ENCODE measurements around the gene NDEL1. TPM values are rescaled to one million over a fixed set of nuclear protein-coding genes. Genes with fewer than 3 reads are reported as not detected.

The NDEL1 gene
- total RNA-seq, 1 donor from 2014 or later = 33.4 TPM

DNA sequence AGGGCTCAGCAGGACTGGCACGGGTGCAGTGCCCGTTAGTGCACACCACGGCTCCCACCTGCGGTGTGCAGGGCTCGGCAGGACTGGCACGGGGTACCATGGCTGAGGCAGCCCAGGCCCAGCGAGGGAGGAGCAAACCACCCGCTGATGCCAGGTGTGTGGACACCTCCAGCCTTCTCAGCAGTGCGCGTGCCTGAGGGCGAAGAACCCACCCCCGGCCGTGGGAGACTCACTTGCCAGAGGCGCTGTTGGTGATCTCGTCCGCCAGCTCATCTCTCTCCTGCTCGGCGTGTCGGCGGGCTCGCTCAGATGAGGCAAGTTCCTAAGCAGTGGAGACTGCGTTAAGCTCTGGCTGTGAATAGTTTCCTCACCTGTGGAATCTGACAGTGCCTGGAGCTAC, 45.4 kb downstream of the NDEL1 start:
- no peak overlapping the region for H3K4me3 ChIP-seq (ENCODE audit: low read depth, low read length)
- TF ChIP-seq, protein P1, sequence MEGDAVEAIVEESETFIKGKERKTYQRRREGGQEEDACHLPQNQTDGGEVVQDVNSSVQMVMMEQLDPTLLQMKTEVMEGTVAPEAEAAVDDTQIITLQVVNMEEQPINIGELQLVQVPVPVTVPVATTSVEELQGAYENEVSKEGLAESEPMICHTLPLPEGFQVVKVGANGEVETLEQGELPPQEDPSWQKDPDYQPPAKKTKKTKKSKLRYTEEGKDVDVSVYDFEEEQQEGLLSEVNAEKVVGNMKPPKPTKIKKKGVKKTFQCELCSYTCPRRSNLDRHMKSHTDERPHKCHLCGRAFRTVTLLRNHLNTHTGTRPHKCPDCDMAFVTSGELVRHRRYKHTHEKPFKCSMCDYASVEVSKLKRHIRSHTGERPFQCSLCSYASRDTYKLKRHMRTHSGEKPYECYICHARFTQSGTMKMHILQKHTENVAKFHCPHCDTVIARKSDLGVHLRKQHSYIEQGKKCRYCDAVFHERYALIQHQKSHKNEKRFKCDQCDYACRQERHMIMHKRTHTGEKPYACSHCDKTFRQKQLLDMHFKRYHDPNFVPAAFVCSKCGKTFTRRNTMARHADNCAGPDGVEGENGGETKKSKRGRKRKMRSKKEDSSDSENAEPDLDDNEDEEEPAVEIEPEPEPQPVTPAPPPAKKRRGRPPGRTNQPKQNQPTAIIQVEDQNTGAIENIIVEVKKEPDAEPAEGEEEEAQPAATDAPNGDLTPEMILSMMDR (conservative IDR thresholded peaks at IDR 0.05; ENCODE audit: low read depth, low read length) = no peak
- DNase-seq (ENCODE audit: low read depth) = no peak

- TF ChIP-seq, protein P1 (conservative IDR thresholded peaks at IDR 0.05; ENCODE audit: low read depth, low read length) = no peak
- no peak overlapping the region for H3K4me3 ChIP-seq (ENCODE audit: low read depth, low read length)
- DNase-seq (ENCODE audit: low read depth) = no peak
Observed at GRCh38 chr17:8481703-8482102, 46.0 kb downstream of the NDEL1 start.

DNA sequence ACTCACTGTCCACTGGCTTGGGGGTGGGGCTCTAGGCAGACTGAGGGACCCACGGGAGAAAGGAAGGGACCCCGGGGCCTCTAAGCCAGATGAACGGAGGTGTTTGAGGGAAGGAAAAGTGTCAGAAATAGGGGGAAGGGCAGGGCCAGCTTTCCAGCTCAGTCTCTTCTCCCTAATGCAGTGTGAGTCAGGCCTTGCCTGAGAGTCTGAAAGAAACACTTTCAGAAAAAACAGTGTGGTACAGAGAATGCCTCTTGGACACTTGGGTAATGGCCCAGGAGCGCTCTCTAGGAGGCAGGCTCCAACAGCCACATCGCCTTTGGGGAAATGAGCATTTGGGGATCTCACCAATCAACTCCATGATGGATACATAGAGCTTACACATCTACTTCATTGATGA, 46.9 kb downstream of the NDEL1 start:
- no peak overlapping the region for H3K4me3 ChIP-seq (ENCODE audit: low read depth, low read length)
- TF ChIP-seq, protein P1 (conservative IDR thresholded peaks at IDR 0.05; ENCODE audit: low read depth, low read length) = no peak
- DNase-seq (ENCODE audit: low read depth) = no peak

DNA sequence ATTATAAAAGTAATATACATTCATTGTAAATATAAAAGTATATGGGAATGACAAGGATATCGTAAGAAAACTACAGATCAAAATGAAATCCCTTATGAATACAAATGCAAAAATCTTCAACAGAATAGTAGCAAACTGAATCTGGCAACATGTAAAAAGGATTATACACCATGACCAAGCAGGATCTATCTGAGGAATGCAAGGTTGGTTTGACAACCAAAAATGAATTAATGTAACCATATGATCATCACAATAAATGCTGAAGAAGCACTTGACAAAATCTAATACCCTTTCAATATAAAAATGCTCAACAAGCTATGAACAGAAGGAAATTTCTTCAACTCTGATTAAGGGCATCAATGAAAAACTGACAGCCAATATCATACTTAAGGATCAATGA, 48.8 kb downstream of the NDEL1 start:
- H3K4me3 ChIP-seq (ENCODE audit: low read depth, low read length) = no peak overlapping the region
- TF ChIP-seq, protein P1 (conservative IDR thresholded peaks at IDR 0.05; ENCODE audit: low read depth, low read length) = no peak
- no peak for DNase-seq (ENCODE audit: low read depth)

- TF ChIP-seq, protein P1 (conservative IDR thresholded peaks at IDR 0.05; ENCODE audit: low read depth, low read length) = no peak
- H3K4me3 ChIP-seq (ENCODE audit: low read depth, low read length) = no peak overlapping the region
- DNase-seq (ENCODE audit: low read depth) = no peak
Observed at GRCh38 chr17:8485491-8485890, 49.8 kb downstream of the NDEL1 start.

GRCh38 chr17:8487130-8487645, 51.5 kb downstream of the NDEL1 start:
- no peak for DNase-seq (ENCODE audit: low read depth)
- TF ChIP-seq, protein P1 (conservative IDR thresholded peaks at IDR 0.05; ENCODE audit: low read depth, low read length) = no peak
- no peak overlapping the region for H3K4me3 ChIP-seq (ENCODE audit: low read depth, low read length)

GRCh38 chr17:8487743-8488142, 52.1 kb downstream of the NDEL1 start:
- no peak overlapping the region for H3K4me3 ChIP-seq (ENCODE audit: low read depth, low read length)
- TF ChIP-seq, protein P1 (conservative IDR thresholded peaks at IDR 0.05; ENCODE audit: low read depth, low read length) = no peak
- no peak for DNase-seq (ENCODE audit: low read depth)
